IPS-NIHi7 (cell line): Measurements from ENCODE around the gene BTBD9.

ENCODE experiments used
- DNase-seq: peaks from one replicate; pipeline ENCODE4 v3.0.0; 2012; ENCODE audit warnings: mixed read lengths; ENCODE audit errors: extremely low spot score

The BTBD9 gene

DNA sequence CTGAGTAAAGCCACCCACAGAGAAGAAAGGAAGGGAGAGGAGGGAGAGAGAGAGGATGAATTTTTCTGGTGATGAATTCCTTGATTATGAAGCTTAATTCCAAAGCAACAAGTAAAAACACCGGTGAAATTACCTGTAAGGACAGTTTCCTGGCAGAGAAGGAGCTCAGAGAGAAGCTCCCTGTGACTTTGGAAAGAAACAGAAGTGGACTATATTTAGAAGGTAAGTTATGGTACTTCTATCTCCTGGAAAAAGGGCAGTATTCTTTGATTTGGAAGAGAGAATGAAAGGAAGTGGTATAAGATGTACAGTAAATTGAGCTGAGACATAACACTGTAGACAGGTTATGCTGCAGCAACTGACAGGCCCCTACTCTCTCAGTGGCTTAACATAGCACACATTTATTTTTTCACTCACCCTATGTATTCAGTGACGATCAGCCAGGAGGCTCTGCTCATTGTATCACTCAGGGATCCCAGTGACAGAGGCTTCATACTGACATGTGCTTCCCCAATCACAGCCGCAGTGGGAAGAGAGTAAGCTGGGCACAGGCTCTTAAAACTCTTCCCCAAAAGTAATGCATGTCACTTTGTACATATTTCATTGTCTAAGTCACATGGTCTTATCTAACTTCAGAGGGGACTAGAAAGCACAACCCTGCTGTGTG, 349.5 kb downstream of the BTBD9 start:
- no peak for DNase-seq

DNA sequence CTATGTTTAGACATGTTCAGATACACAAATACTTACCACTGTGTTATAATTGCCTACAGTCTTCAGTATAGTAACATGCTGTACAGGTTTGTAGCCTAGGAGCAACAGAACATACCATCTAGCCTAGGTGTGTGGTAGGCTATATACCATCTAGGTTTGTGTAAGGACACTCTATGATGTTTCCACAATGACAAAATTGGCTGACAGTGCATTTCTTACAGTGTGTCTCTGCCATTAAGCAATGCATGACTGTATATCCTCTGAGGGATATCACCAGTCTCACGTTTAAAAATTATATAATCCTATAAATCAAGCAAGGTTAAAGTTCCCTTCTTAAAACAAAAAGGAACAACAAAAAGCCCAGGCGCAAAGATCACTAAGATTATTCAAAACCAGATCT, 352.2 kb downstream of the BTBD9 start:
- no peak for DNase-seq

DNA sequence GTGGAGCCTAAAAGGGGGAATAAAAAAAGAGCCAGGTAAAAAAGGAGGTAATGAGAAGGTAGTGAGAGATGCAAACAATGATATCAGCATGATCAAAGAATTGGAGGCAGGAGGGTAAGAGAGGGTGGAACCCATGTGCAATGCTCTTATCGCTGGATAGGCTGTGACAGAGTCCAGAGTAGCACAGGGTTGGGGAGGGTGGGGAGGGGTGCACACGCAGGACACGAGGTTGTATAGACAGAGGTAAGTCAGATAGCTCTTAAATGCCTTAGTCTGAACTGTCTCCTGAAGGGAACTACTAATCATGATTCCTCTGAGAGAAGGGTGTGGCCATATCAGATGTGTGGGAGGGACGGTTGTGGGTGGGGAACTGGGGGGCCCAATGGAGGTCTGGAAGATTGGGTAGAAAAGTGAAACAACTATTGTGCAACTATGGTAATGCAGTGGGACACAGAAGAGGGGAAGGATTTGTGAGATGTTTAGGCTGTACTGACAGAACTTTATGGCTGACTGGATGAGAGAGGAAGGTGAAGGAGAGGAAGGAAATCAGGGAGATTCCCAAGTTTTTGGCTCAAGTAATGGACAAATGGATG, 354.8 kb downstream of the BTBD9 start:
- no peak for DNase-seq

DNA sequence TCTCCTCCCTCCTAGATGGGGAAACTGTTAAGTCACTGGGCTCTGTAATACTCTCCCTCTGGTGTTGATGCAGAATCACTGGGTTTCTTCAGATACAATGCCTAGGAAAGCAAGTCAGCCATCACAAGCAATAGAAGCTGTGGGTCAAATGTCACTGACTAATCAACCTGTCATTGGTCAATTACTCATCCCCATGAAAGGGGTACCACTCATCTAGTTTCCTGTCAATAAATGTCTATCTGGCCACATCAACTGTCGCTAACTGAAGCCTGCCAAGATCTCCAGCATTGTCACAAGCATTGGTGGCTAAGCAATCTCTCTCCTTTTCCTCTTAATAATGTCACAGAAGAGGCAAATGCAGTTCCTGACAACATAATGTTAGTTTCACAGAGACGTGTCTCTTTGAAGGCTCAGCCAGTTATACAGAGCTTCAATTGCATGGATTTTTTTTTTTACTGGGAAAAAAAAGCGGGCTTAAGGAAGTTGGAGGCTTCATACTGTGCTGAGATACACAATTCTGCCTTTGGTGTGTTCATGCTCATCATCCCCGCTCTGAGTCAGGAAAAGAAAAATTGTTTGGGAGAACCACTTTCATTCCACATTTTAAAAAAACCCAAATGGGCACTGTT, 355.9 kb downstream of the BTBD9 start:
- no peak for DNase-seq

DNA sequence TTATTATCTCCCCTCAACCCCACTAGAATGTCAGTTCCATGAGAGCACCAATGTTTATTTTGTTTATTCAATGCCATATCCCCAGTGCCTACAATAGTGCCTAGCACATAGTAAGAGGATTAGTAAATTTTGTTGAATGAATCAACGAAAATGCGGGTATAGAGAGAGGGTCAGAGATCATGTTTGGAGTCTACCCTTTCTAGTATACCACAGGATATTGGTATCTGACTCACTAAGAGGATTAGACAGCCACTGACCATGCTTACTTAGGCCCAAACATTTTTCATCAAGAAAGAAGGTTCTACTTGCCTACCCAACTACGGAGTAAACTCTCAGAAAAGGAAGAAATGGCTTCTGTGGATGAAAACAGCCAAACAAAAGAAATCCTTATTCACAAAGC, 356.8 kb downstream of the BTBD9 start:
- DNase-seq: no peak

DNA sequence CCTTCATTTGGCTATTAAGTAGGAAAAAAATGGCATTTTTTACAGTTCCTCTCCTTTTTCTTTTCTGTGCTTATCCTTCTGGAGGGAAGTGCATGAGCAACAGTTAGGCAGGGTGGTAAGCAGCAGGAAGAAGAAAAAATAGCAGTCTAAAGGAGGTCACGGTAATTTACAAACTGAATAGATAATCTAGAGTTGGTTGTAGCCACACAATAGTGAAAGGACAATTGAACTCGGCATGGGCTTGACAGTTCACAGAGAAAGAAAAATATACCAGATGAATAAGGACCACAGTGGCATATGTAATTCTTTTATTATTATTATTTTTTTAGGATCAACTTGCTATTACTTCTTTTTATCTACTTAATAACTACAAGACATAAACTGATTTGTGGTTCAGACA, 358.6 kb downstream of the BTBD9 start:
- DNase-seq: no peak

DNA sequence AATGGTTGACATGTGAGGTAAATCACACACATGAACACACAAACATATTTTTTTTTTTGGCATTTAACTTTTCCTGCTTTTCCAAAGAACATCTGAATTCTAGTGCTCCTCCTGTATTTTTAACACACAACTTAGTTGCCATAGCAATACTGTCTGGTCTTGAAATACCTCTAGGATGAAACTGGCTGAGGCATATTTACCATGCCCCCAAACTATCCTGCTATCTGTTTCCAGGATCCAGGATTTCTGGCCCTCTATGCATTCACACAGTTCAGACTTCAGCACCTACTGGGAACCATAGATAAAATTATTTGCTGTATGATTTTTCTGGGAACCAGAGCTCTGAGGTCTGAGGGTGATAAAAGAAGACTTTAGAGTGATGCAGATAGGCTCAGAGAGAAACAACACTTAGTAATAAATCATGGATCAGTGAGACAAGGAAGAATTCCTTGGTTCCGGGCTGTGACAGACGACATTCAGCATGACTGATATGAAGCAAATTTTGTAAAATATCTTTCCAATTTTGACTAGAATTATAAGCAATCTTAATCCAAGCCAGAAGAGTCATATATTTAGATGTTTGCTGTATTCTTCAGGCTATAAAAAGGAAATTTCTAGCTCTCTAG, 359.7 kb downstream of the BTBD9 start:
- no peak for DNase-seq

DNA sequence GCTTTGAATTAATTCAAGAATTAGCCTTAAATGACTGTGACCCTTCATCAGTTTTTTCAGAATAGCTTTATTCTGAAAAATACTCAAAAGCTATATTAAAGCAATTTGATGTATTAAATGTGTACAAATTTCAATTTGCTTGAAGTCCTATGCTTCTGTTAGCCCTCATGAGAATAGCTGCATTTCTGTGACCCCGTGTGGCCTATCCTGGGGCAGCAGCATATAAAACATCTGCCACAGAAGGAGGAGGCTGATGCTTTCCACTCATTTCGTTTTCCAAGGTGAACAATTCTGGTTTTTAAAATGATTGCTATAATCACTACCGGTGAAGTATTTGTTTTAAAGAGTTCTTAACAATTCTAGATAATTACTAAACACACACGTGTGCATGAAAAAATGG, 360.3 kb downstream of the BTBD9 start:
- no peak for DNase-seq

DNA sequence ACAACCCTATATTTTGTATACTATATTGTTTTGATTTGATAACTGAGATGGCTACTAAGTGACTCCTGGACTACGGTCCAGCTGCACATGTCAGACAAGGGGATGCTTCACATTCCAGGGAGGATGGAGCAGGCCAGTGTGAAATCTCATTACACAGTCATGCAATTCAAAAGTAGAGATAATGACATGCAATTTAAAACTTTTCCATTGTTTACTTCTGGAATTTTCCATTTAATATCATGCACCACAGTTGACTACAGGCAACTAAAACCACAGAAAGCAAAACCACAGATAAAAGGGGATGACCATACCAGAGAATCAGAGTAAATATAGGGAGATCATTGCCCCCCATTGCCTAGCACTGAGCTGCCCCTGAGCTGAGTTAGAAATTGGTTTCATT, 366.4 kb downstream of the BTBD9 start:
- DNase-seq: no peak

DNA sequence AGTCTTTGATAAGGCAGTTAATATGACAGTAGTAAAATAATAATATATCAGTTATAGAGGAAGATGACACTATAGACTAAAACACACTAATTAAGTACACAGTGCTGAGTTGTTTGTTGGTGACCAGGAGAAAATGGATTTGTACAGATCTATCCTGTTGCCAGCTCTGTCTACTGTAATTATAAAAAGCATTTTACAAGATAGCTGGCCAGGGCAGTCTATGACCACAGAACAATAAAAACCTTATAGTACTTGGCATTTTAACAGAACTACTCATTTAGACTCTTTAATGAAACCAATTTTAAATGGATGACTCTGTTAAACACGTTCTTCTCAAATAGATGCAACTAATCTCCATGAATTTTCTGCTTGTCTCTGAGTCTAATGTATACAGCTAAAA, 367.5 kb downstream of the BTBD9 start:
- DNase-seq: no peak

DNA sequence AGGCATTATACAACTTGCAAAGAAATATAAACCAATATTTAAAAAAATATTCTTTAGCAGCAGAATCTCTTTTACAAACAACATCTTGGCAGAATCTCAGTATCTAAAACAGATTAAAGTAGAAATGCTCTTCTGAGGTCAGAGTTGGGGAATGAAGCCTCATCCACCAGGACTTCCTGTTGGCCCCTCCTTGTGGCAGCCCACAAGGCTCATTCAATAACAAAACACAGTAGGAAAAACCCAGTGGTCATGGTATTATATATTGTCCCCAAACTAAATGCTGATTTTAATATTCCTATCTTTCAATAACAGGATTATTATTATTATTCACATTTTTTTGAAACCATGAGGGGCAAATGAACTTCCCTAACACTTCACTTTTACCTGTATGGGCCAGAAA, 368.6 kb downstream of the BTBD9 start:
- no peak for DNase-seq

DNA sequence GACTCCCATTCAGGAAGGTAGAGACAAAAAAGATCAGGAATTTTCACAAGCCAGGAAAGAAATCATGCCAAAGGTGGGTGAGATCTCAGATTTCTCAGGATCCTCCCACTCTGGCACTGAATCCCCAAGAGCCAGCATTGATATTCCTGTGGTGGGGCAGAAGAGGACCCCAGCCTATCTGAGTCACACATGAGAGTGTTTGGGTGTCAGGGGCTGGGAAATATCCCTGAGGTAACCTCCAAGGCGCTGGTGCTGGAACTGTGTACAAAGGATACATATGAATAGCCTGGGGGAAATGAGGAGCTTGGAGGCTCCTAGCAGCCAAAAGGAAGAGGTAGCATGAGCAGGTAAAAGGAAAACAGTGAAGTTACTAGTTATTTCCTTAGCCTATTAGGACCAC, 369.4 kb downstream of the BTBD9 start:
- no peak for DNase-seq

DNA sequence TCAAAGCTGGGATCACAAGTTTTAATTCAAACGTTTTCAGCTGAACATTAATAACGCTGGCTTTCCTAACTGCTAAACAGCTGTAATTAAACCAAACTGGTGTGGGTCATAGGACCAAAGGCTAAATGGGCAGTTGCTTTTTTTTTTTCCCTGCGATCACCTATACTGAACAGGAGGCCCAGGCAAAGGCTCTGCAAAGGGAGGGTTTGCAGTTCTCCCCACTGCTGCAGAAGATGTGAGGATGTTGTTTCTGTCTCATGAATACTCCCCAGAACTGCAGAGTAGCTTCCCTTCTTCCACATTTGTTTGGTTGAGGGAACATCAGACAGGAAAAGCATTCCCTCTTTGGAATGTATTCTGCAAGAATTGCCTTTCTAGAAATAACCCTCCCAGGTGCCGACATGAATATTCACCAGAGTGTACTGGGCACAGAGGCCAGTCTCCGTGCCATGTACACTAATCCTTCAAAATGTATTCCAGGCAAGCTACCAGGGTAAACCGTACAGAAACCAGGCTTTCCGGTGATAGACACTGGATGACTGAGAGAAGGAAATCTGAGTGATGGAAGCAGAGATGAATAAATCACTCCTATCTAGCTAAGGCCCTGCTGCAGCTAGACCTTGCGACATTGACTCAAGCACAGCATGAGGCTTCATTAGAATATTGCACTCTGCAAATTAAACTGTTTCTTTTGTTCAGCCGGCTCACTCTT, 370.1 kb downstream of the BTBD9 start:
- DNase-seq: no peak

DNA sequence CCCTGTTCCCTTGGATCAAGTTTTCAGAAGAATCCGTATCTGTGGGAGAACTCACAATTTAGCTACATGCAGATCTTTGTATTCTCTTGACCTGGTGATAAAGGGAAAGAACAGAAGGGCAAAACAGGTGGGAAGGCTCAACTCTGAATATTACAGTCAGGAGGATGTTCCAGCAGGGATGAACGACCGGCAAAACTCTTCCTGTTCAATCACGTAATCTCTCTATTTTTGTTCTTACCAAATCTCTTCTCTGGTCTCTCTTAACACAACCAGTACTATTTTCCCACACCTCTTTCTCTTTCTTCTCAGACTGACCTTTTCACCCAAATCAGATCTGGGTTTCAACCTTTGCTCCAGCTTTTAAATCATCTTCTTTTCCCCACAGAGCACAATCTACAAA, 371.4 kb downstream of the BTBD9 start:
- DNase-seq: no peak

DNA sequence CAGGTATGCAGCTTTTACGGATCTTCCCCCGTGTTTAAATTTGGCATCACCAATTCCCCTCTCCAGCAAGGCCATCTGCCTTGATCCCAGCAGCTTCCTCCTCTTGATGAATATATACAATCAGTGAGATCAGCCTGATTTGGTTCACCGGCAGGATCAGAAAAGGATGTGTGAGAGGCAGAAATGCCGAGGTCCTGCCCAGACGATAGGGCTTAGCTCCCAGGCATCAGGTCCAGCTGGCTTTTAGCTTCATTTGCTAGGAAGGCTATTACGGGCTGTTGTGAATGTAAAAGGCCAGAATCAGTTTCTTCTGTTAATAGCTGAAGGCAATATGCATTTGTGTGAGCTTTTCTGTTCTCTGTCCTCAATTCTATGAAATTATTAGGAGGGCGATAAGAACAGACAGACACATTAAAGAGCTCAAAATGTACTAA, 372.8 kb downstream of the BTBD9 start:
- DNase-seq: no peak

DNA sequence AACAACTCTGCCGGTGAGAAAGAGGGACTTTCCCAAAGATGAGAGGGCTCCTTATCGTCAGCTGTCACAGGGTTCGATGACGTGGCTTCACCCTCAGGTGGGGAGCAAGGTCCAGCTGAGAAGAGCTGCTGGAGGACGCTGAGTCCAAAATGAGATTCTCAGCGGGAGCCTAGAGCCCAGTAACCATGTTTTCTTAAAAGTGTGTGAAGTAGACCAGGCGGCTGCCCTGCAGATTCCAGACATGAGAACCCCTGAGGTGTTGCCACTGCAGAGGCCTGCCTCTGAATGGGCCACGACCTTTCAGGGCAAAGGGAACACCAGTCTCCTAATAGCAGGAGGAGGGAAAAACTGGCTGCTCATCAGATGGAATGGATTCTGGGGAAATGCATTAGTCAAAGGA, 375.1 kb downstream of the BTBD9 start:
- DNase-seq: peak; percentile 42

DNA sequence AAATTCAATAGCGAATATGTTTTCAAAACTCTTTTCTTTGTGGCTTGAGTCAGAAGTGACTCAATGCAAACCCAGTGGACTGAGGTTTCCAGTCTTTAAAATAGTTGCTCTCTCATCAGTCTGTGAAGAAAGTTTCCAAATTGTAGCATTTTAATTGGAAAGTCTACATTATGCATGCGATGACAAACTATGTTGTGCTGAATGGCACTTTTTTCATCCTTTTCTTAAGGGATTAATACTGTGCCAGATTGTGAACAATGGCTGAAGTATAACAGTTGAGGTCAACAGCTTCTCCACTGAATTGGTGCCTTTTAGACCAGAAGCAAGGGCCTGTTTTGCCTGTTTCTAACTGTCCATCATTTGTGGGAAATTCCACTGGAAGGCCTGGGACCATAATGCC, 377.1 kb downstream of the BTBD9 start:
- no peak for DNase-seq

DNA sequence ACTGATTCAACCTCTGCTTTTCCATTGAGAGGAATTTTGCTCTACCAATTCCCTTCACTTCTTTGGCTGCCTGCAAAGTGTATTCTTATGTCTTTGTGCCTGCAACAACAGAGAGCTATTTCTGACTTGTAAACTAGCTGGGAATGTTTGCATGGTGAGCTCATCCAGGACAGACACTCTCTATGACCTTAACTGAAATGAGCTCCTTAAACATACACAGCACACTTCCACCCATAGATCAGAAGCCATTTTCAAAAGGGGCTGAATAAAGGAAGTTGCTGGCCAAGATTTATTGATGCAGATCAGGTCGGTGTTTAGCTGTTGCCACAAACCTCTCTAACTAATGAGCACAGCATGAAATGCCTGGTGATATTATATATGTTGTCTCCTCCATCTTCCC, 377.7 kb downstream of the BTBD9 start:
- DNase-seq: peak; percentile 55

DNA sequence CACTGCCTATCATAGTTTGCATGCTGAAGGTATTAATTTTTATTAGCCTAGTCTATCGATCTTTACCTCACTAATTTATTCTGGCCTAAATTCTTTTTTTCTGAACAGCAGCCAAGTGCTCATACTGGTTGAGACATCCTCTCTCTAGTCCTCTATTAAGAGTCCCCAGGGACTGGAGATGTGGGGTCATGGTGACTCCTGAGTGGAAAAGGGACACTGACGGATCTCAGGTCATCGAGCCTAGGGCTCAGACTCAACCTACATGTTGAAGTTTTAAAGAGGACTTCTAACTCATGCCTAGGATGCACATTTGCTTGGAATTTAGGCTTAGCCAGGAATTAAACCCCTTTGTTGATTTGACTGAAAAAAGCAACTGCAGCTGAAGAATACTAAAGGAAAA, 378.1 kb downstream of the BTBD9 start:
- DNase-seq: no peak

DNA sequence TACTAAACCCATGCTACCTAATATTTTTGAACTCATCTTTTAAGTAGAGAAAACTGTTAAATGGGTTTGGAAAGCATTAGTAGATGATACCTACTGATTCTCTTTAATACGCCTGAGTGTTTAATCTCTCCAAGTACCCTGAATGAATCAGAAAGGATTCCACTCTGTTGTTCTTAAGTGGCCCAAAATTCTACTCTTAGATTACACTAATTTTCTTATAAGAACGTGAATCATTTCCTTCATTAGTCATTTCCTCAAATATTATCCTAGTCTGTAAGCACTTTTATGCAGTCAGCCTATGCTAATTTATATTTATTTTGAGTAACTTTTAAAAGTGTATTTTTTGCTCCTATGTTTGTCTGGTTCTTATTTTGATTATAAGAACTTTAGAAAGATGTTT, 380.0 kb downstream of the BTBD9 start:
- no peak for DNase-seq

DNA sequence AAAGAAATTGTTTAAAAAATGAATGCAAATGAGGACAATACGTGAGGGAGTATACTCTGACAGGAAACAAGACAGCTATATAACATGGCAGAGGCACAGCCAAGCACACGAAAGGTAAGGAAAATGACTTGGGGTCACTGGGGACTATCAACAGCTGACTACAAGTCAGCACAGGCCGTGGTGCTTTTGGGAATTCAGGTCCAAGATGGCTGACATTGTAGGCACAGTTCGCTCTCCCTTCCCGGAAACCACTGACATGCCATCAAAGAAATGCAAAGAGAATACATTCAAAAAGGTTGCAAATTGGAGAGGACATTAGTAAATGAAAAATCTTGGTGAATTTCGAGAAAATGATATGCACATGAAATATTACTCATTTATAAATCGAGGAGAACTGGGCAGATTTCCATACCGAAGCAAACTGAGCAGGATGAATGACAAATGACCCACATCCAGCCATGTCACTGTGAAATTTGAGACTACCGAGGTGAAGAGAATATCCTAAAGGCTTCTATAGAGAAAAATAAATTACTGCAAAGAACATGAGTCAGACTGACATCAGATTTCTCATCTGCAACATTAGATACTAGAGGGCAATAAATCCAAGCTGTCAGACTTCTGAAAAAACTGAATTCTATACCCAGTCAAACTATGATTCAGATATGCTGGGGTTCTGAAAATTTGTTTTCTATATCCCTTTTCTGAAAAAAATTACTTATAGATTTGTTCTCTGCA, 391.1 kb downstream of the BTBD9 start:
- DNase-seq: no peak

DNA sequence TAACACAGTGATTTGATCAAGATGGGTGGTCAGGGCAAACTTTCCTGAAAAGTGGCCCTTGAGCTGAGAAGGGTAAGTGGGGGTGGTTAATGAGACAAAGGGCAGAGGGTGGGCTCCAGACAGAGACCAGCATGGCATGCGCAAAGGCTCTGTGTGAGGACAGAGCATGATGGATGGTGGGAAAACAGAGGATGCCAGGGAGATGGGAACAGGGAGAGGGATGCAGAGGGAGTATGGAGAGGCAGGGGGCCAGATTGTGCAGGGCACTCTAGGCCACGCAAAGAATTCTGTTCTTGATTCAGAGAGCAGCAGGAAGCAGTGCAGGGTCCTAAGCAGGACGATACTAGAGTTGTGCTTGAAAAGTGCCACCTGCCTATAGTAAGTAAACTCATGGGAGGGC, 394.4 kb downstream of the BTBD9 start:
- DNase-seq: no peak
